Thyroid gland (tissue), 4 donors: ENCODE measurements around the gene NCBP2.

ENCODE experiments used
- CTCF ChIP-seq, 6 experiments: fragments of 200-600 bp in 3 of 6; fragments of 450-650 bp in 3 of 6; sonication (generic) in 3 of 6; IDR thresholded peaks; one replicate each; pipeline ENCODE4 v1.5.1; 2016 to 2019; ENCODE audit warnings: antibody characterized with exemption in 6 of 6, mild to moderate bottlenecking in 2 of 6, inconsistent platforms in 1 of 6, moderate library complexity in 1 of 6
- POLR2A ChIP-seq, 2 donors: fragments of 450-650 bp; IDR thresholded peaks; one replicate each; pipeline ENCODE4 v1.6.1; 2017; ENCODE audit warnings: antibody characterized with exemption in 2 of 2, mild to moderate bottlenecking in 2 of 2, moderate library complexity in 1 of 2

- TF ChIP-seq POLR2A (IDR thresholded peaks at IDR 0.05): no peak
- no peak for TF ChIP-seq CTCF (IDR thresholded peaks at IDR 0.05)
Measured at GRCh38 chr3:196947136-196947859, 5.0 kb upstream of the NCBP2 start.
